Heart right ventricle (tissue), 16 donors: Measurements from ENCODE around the gene HOXA5. TPM values are rescaled to one million over a fixed set of nuclear protein-coding genes. Genes with fewer than 3 reads are reported as not detected.

ENCODE experiments used
- ATAC-seq, 8 donors: fragments of 200-7000 bp; cut with Tn5 transposase; one replicate each; pipeline ENCODE4 v1.9.1; 2020; ENCODE audit warnings: mild to moderate bottlenecking in 8 of 8, moderate library complexity in 8 of 8, moderate number of reproducible peaks in 1 of 8
- DNase-seq, 2 donors: peaks; one replicate each; pipeline ENCODE4 v3.0.0-alpha.2; 2020
- H3K27ac ChIP-seq, 10 donors: fragments of 200-600 bp; sonication (generic) in 2 of 10; one replicate each; pipeline versions ENCODE4 v1.5.0 to v1.8.0; 2020 to 2022; ENCODE audit warnings: mild to moderate bottlenecking in 3 of 10
- H3K27me3 ChIP-seq, 7 donors: fragments of 200-600 bp; one replicate each; pipeline ENCODE4 v1.8.0; 2021 to 2022; ENCODE audit warnings: mild to moderate bottlenecking in 2 of 7
- H3K36me3 ChIP-seq, 9 donors: fragments of 200-600 bp; sonication (generic) in 1 of 9; one replicate each; pipeline versions ENCODE4 v1.5.0 to v1.8.0; 2020 to 2022; ENCODE audit warnings: mild to moderate bottlenecking in 2 of 9
- H3K4me1 ChIP-seq, 9 donors: fragments of 200-600 bp; sonication (generic) in 1 of 9; one replicate each; pipeline versions ENCODE4 v1.5.0 to v1.8.0; 2020 to 2022; ENCODE audit warnings: mild to moderate bottlenecking in 4 of 9
- H3K4me3 ChIP-seq, 10 donors: fragments of 200-600 bp; sonication (generic) in 2 of 10; one replicate each; pipeline versions ENCODE4 v1.5.0 to v1.8.0; 2020 to 2022; ENCODE audit warnings: mild to moderate bottlenecking in 7 of 10, moderate library complexity in 2 of 10
- H3K9me3 ChIP-seq, 11 donors: fragments of 200-600 bp in 10 of 11; sonication (generic) in 2 of 11; one replicate each; pipeline versions ENCODE4 v1.5.0 to v1.8.0; 2013 to 2022; ENCODE audit warnings: mild to moderate bottlenecking in 2 of 11, control low read depth in 1 of 11, moderate library complexity in 1 of 11
- CTCF ChIP-seq, 9 donors: fragments of 200-600 bp; sonication (generic) in 2 of 9; IDR thresholded peaks; one replicate each; pipeline versions ENCODE4 v1.5.0 to v1.8.0; 2021 to 2022; ENCODE audit warnings: antibody characterized with exemption in 9 of 9, mild to moderate bottlenecking in 5 of 9, moderate library complexity in 1 of 9
- WGBS, 2 donors: extraction: QIAGEN DNeasy Blood & Tissue Kit; methylation state at CpG; one replicate each; pipeline ENCODE4 v1.1.7; 2013; ENCODE audit warnings: inconsistent platforms in 1 of 2; 5-methylcytosine and 5-hydroxymethylcytosine counted together
- intact Hi-C, 10 donors: fragments of 100-400 bp; cut with DNase I; formaldehyde crosslinking; loops; one replicate each; pipeline versions ENCODE4 v1.11.1 to v1.14.2; 2022
- polyA plus RNA-seq, 2 donors: library from polyadenylated mRNA; stranded (reverse); fragments of 200-250 nt; gene quantifications; one replicate each; pipeline ENCODE4 v1.2.3, GENCODE V29; 2013
- total RNA-seq, 10 donors: library from RNA; stranded (reverse); fragmentation: NEBNext Ultra II Directional in 3 of 10; extraction: Animal tissue kit (Norgen Biotek cat#: 25700) in 3 of 10; gene quantifications; one replicate each; pipeline versions ENCODE4 v1.2.1 to v1.2.4, GENCODE V29; 2021 to 2023
- donor health status: Arrhythmogenic right ventricular cardiomyopathy.
- donor health status: ischemic (EF 13 %, LVEDD 7.1; RV severe dilation, severe dysfunction).
- donor health status: healthy with polysubstance abuse.
- donor health status: DM: no; HTN: yes; CAD: no.
- donor health status: DM: no; HTN: no; CAD: no.
- donor health status: ischemic (EF 25% LVEDD 6.9; RV normal size, moderate dysfunction).
- donor health status: ischemic (EF 25% LVEDD 5.7; RV mildly dilated, moderate dysfunction).
- donor health status: healthy.
- donor health status: DM: yes; HTN: yes; CAD: no.
- donor health status: Ischemic cardiomyopathy.
- donor health status: ischemic (EF 35%, LVEDD 5.7; RV mildly dilated, moderate dysfunction).
- donor health status: nonischemic (EF 11% LVEDD 7.7; RV severe dilation, severe dysfunction).
- donor health status: DM: yes; HTN: yes; CAD: no.
- donor health status: PGD.
- donor health status: ischemic (EF 29% LVEDD 5.4; RV normal size, mild dysfunction).
- donor health status: nonischemic (EF 23%, LVEDD 6.1; RV moderate dilation, normal function).

The HOXA5 gene
- total and polyA plus RNA-seq, 12 donors = 0.09 to 0.95 (median 0.24) TPM; not detected in 8

GRCh38 chr7:27132978-27133377 lies 10.5 kb downstream of the HOXA5 start:
- no peak for TF ChIP-seq CTCF (IDR thresholded peaks at IDR 0.05)
- Histone ChIP-seq H3K27ac (no peak overlapping the region), H3K4me3 (no peak overlapping the region), H3K36me3 (no peaks in the 10 kb centered on the region), H3K9me3 (no peaks in the 10 kb centered on the region), H3K4me1 (peaks cover 0 to 14% (median 0%) of the 10 kb centered on the region in 9 donors), H3K27me3 (peaks cover 45 to 100% (median 99%) of the 10 kb centered on the region in 7 donors)
- DNase-seq (no peak), ATAC-seq (no peak)
- intact Hi-C loops = loop anchor here in 1 of 10 donors (5.0 kb wide), 1 partner anchor 36 kb away; the partner anchor contains the start of gene HOXA1
- 26 to 28% methylated on average over 6 of the region's 6 CpGs for whole genome bisulfite sequencing, 2 donors

GRCh38 chr7:27132214-27132613 lies 11.3 kb downstream of the HOXA5 start:
- Histone ChIP-seq H3K27ac (no peak overlapping the region), H3K9me3 (no peaks in the 10 kb centered on the region), H3K27me3 (peaks cover 45 to 100% (median 99%) of the 10 kb centered on the region in 7 donors), H3K4me3 (no peak overlapping the region), H3K4me1 (peaks cover 0 to 14% (median 0%) of the 10 kb centered on the region in 9 donors), H3K36me3 (no peaks in the 10 kb centered on the region)
- DNase-seq (no peak), ATAC-seq (no peak)
- WGBS, 2 donors = 32 to 41% methylated on average over 2 of the region's 2 CpGs
- no peak for TF ChIP-seq CTCF (IDR thresholded peaks at IDR 0.05)
- intact Hi-C loops = loop anchor here in 1 of 10 donors (5.0 kb wide), 1 partner anchor 35 kb away; the partner anchor contains the start of gene HOXA1

GRCh38 chr7:27131390-27131819 lies 12.1 kb downstream of the HOXA5 start:
- H3K4me1 ChIP-seq = peaks cover 0 to 14% (median 0%) of the 10 kb centered on the region in 9 donors
- peaks cover 45 to 100% (median 99%) of the 10 kb centered on the region in 7 donors for H3K27me3 ChIP-seq
- no peaks in the 10 kb centered on the region for H3K36me3 ChIP-seq
- H3K9me3 ChIP-seq = no peaks in the 10 kb centered on the region
- ATAC-seq (no peak), DNase-seq (no peak)
- WGBS, 2 donors = 19 to 20% methylated on average over 12 of the region's 12 CpGs
- TF ChIP-seq CTCF (IDR thresholded peaks at IDR 0.05) = no peak
- H3K4me3 ChIP-seq = peak overlapping the region in 9 of 10 donors; percentile 17 to 58 (median 48)
- peak overlapping the region in 2 of 10 donors; percentile 60 to 73 for H3K27ac ChIP-seq
- intact Hi-C loops = loop anchor here in 1 of 10 donors (5.0 kb wide), 1 partner anchor 34 kb away; the partner anchor contains the start of gene HOXA1

GRCh38 chr7:27130540-27131389 lies 12.7 kb downstream of the HOXA5 start, which contains the start of gene HOXA4:
Gene HOXA4 (minus strand): TSS chr7:27130757. CDS start chr7:27130733, 24 bp downstream.
- peak; percentile 62 to 94 (median 87) for ATAC-seq
- peaks cover 0 to 14% (median 0%) of the 10 kb centered on the region in 9 donors for H3K4me1 ChIP-seq
- H3K9me3 ChIP-seq = no peaks in the 10 kb centered on the region
- peak within 1 kb of the TSS in 7 of 10 donors; percentile 28 to 88 (median 70) for H3K27ac ChIP-seq
- peak; percentile 61 to 63 for DNase-seq
- peak within 1 kb of the TSS; percentile 17 to 58 (median 48) for H3K4me3 ChIP-seq
- no peaks in the 10 kb centered on the region for H3K36me3 ChIP-seq
- WGBS, 2 donors = 1 to 6% methylated on average over 65 to 67 of the region's 67 CpGs
- no peak for TF ChIP-seq CTCF (IDR thresholded peaks at IDR 0.05)
- peaks cover 45 to 100% (median 99%) of the 10 kb centered on the region in 7 donors for H3K27me3 ChIP-seq
- intact Hi-C loops = loop anchor here in 1 of 10 donors (5.0 kb wide), 1 partner anchor 33 kb away; the partner anchor contains the start of gene HOXA1
